SU-DHL-6 (cell line): Measurements from ENCODE around the gene LHPP.

Experiments
- H2AFZ ChIP-seq: fragments of 200-600 bp; sonication (generic); 2 replicates; pipeline ENCODE4 v1.6.1; 2014; ENCODE audit warnings: low read depth, mild to moderate bottlenecking, moderate library complexity, mixed read lengths, antibody characterized with exemption, low read length; ENCODE audit not compliant: severe bottlenecking
- H3F3A ChIP-seq: fragments of 200-600 bp; shearing (Covaris generic); 2 replicates; pipeline ENCODE4 v1.6.0; 2016; ENCODE audit warnings: antibody characterized with exemption, mild to moderate bottlenecking; ENCODE audit not compliant: insufficient read depth
- H3K27ac ChIP-seq: fragments of 200-600 bp; sonication (generic); 2 replicates; pipeline ENCODE4 v1.5.1; 2016; ENCODE audit warnings: low read depth, mild to moderate bottlenecking, low read length, moderate library complexity, mixed read lengths
- H3K27me3 ChIP-seq: fragments of 200-600 bp; sonication (generic), shearing (Covaris generic); 2 replicates; pipeline ENCODE4 v1.6.0; 2014; ENCODE audit warnings: mild to moderate bottlenecking, low read length
- H3K36me3 ChIP-seq: fragments of 200-600 bp; sonication (generic); 2 replicates; pipeline ENCODE4 v1.6.1; 2014; ENCODE audit warnings: mild to moderate bottlenecking, low read length, mixed read lengths
- H3K4me2 ChIP-seq: fragments of 300-600, 200-600 bp; shearing (Covaris generic), sonication (generic); 2 replicates; pipeline ENCODE4 v1.6.0; 2014; ENCODE audit warnings: low read length, low read depth, mild to moderate bottlenecking; ENCODE audit not compliant: poor library complexity, severe bottlenecking
- H3K4me3 ChIP-seq: fragments of 200-600 bp; sonication (generic); 2 replicates; pipeline ENCODE4 v1.5.1; 2014; ENCODE audit warnings: antibody characterized with exemption, low read length, mild to moderate bottlenecking, mixed read lengths; ENCODE audit not compliant: insufficient read depth, poor library complexity, severe bottlenecking
- H3K79me2 ChIP-seq: fragments of 200-600 bp; sonication (generic); 2 replicates; pipeline ENCODE4 v1.6.1; 2014; ENCODE audit warnings: mild to moderate bottlenecking, low read length, moderate library complexity; ENCODE audit not compliant: insufficient read depth
- H3K9ac ChIP-seq: fragments of 200-600 bp; sonication (generic); 2 replicates; pipeline ENCODE4 v1.7.0; 2014; ENCODE audit warnings: mild to moderate bottlenecking, low read length
- H3K9me2 ChIP-seq: fragments of 200-600 bp; sonication (generic); replicated peaks from 2 replicates; pipeline ENCODE4 v1.6.1; 2014; ENCODE audit warnings: low read length; ENCODE audit not compliant: insufficient read depth
- H3K9me3 ChIP-seq: fragments of 200-600 bp; sonication (generic); 2 replicates; pipeline ENCODE4 v1.6.1; 2014; ENCODE audit warnings: low read length, mixed read lengths; ENCODE audit not compliant: insufficient read depth
- H4K20me1 ChIP-seq: fragments of 200-600 bp; sonication (generic); 2 replicates; pipeline ENCODE4 v1.6.1; 2014; ENCODE audit warnings: low read depth, mild to moderate bottlenecking, antibody characterized with exemption, low read length, moderate library complexity, mixed read lengths
- EZH2phosphoT487 ChIP-seq: fragments of 200-600 bp; sonication (generic), shearing (Covaris generic); conservative IDR thresholded peaks from 2 replicates; pipeline ENCODE4 v1.6.1; 2018; ENCODE audit warnings: mild to moderate bottlenecking, antibody characterized with exemption, low read length, moderate library complexity, mixed read lengths
- TF ChIP-seq, protein P1 (sequence below): fragments of 200-600 bp; sonication (generic); IDR thresholded peaks from one replicate; pipeline ENCODE4 v1.5.1; 2017; ENCODE audit warnings: antibody characterized with exemption, mild to moderate bottlenecking, low read length, moderate library complexity; ENCODE audit not compliant: insufficient read depth, poor library complexity, severe bottlenecking

The LHPP gene

DNA sequence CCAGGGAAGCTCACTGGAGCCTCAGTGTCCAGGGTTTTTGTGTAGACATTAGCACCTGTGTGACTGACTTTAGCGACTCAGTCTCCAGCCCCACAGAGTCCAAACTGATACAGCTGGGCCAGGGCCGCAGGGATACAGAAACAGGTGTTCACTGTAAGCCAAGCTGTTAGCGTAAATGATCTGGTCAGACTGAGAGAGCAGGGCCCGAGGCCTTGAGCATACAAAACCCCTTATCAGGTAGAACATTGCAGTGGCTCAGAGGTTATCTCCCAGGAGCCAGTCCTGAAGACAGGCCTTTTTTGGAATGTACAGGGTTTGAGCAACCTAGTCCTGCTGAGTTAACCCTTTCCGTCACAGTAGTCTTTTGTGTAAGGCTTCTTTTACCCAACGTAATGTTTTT, 25.0 kb downstream of the LHPP start:
- Histone ChIP-seq H2AFZ (no peak overlapping the region), H3K27ac (no peak overlapping the region), H3K79me2 (no peaks in the 10 kb centered on the region), H3K9ac (no peak overlapping the region), H3K4me2 (no peak overlapping the region), H3K4me3 (no peak overlapping the region), H4K20me1 (no peaks in the 10 kb centered on the region), H3K9me3 (0 out of 2 replicates have a peak, but pooled peaks cover 3% of the 10 kb centered on the region), H3K36me3 (no peaks in the 10 kb centered on the region; the same call in 1 of the 2 replicates), H3F3A (no peaks in the 10 kb centered on the region), H3K9me2 (no peaks in the 10 kb centered on the region), H3K27me3 (no peaks in the 10 kb centered on the region)
- TF ChIP-seq, protein P1, sequence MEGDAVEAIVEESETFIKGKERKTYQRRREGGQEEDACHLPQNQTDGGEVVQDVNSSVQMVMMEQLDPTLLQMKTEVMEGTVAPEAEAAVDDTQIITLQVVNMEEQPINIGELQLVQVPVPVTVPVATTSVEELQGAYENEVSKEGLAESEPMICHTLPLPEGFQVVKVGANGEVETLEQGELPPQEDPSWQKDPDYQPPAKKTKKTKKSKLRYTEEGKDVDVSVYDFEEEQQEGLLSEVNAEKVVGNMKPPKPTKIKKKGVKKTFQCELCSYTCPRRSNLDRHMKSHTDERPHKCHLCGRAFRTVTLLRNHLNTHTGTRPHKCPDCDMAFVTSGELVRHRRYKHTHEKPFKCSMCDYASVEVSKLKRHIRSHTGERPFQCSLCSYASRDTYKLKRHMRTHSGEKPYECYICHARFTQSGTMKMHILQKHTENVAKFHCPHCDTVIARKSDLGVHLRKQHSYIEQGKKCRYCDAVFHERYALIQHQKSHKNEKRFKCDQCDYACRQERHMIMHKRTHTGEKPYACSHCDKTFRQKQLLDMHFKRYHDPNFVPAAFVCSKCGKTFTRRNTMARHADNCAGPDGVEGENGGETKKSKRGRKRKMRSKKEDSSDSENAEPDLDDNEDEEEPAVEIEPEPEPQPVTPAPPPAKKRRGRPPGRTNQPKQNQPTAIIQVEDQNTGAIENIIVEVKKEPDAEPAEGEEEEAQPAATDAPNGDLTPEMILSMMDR, result no peak
- no peak for TF ChIP-seq EZH2phosphoT487

- H3K27me3 ChIP-seq, result no peaks in the 10 kb centered on the region
- H3K9ac ChIP-seq, result no peak overlapping the region
- TF ChIP-seq, protein P1, result no peak
- no peak for TF ChIP-seq EZH2phosphoT487
- no peak overlapping the region for H2AFZ ChIP-seq
- H3K4me2 ChIP-seq, result no peak overlapping the region
- H3K9me2 ChIP-seq, result no peaks in the 10 kb centered on the region
- no peak overlapping the region for H3K27ac ChIP-seq
- no peaks in the 10 kb centered on the region for H3K79me2 ChIP-seq
- no peaks in the 10 kb centered on the region for H3F3A ChIP-seq
- no peaks in the 10 kb centered on the region for H4K20me1 ChIP-seq
- no peak overlapping the region for H3K4me3 ChIP-seq
- 0 out of 2 replicates have a peak, but pooled peaks cover 3% of the 10 kb centered on the region for H3K9me3 ChIP-seq
- no peaks in the 10 kb centered on the region; the same call in 1 of the 2 replicates for H3K36me3 ChIP-seq
These were observed 29.5 kb downstream of the LHPP start for GRCh38 chr10:124491105-124491504.

GRCh38 chr10:124492266-124492665, 30.6 kb downstream of the LHPP start:
- no peaks in the 10 kb centered on the region for H3K36me3 ChIP-seq
- H2AFZ ChIP-seq, result no peak overlapping the region
- no peaks in the 10 kb centered on the region for H4K20me1 ChIP-seq
- no peaks in the 10 kb centered on the region for H3K9me2 ChIP-seq
- TF ChIP-seq, protein P1, result no peak
- TF ChIP-seq EZH2phosphoT487, result no peak
- no peak overlapping the region for H3K4me2 ChIP-seq
- H3F3A ChIP-seq, result no peaks in the 10 kb centered on the region
- no peak overlapping the region for H3K27ac ChIP-seq
- no peaks in the 10 kb centered on the region for H3K79me2 ChIP-seq
- H3K9me3 ChIP-seq, result no peaks in the 10 kb centered on the region
- no peak overlapping the region for H3K9ac ChIP-seq
- no peak overlapping the region for H3K4me3 ChIP-seq
- no peaks in the 10 kb centered on the region for H3K27me3 ChIP-seq
